H1 (cell line): Measurements from ENCODE around the gene PRKD1. TPM values are rescaled to one million over a fixed set of nuclear protein-coding genes. Genes with fewer than 3 reads are reported as not detected.

ENCODE experiments used
- CTCF ChIA-PET: fragments of 300-600 bp; sonication (Branson Sonifier 250); formaldehyde crosslinking; loops from one replicate; lab custom pipeline; 2021; ENCODE audit not compliant: partially characterized antibody; lab: Charles Lee
- POLR2A ChIA-PET: fragments of 300-600 bp; sonication (Branson Sonifier 250); formaldehyde crosslinking; loops from one replicate; lab custom pipeline; 2021; ENCODE audit warnings: inconsistent platforms; ENCODE audit not compliant: partially characterized antibody; lab: Charles Lee
- DNase-seq, 2 experiments: peaks; one replicate each; pipeline versions ENCODE4 v3.0.0 to v3.0.0-alpha.2; 2010 to 2022; ENCODE audit warnings: low spot score in 2 of 2, low read depth in 1 of 2, mixed read lengths in 1 of 2
- FAIRE-seq: peaks from 2 replicates; lab custom pipeline; 2011; peaks lifted over from hg19 to GRCh38; lab: Jason Lieb, UNC
- H2AFZ ChIP-seq: 2 replicates; pipeline ENCODE4 v1.8.1; 2012; ENCODE audit warnings: low read length, inconsistent platforms
- H2AK5ac ChIP-seq: 2 replicates; pipeline ENCODE4 v1.6.1; 2013; ENCODE audit warnings: low read depth, low read length
- H2BK120ac ChIP-seq: replicated peaks from 2 replicates; pipeline ENCODE3; 2013; ENCODE audit warnings: low read depth, low read length, inconsistent platforms
- H2BK12ac ChIP-seq: 2 replicates; pipeline ENCODE4 v1.6.1; 2013; ENCODE audit warnings: low read depth, low read length
- H2BK15ac ChIP-seq: 2 replicates; pipeline ENCODE4 v1.6.1; 2013; ENCODE audit warnings: low read length
- H2BK20ac ChIP-seq: 2 replicates; pipeline ENCODE4 v1.6.1; 2013; ENCODE audit warnings: low read length
- H2BK5ac ChIP-seq: 2 replicates; pipeline ENCODE4 v1.6.1; 2013; ENCODE audit warnings: low read depth, low read length
- H3K14ac ChIP-seq: 2 replicates; pipeline ENCODE4 v1.6.1; 2013; ENCODE audit warnings: inconsistent platforms; ENCODE audit not compliant: insufficient read length
- H3K18ac ChIP-seq: 2 replicates; pipeline ENCODE4 v1.6.1; 2013; ENCODE audit warnings: low read length; ENCODE audit errors: extremely low read depth
- H3K23ac ChIP-seq: 2 replicates; pipeline ENCODE4 v1.6.1; 2013; ENCODE audit warnings: inconsistent platforms; ENCODE audit not compliant: insufficient read length
- H3K23me2 ChIP-seq: 2 replicates; pipeline ENCODE4 v1.6.1; 2013; ENCODE audit warnings: low read depth, low read length
- H3K27ac ChIP-seq: 2 replicates; pipeline ENCODE4 v1.6.1; 2011; ENCODE audit warnings: low read depth, low read length, inconsistent platforms
- H3K27me3 ChIP-seq, 4 experiments: replicated peaks in 1 of 4; 1 replicate in 1 of 4; 2 replicates in 3 of 4; pipeline versions ENCODE4 v1.6.1 to v1.8.1; 2011 to 2013; ENCODE audit warnings: low read length in 3 of 4, mild to moderate bottlenecking in 3 of 4, inconsistent platforms in 2 of 4, mixed read lengths in 2 of 4, moderate library complexity in 1 of 4; ENCODE audit not compliant: control insufficient read depth in 3 of 4, insufficient read depth in 3 of 4; ENCODE audit errors: extremely low read depth in 1 of 4
- H3K36me3 ChIP-seq, 4 experiments: 2 replicates each; pipeline versions ENCODE4 v1.6.1 to v1.8.1; 2011 to 2013; ENCODE audit warnings: mild to moderate bottlenecking in 4 of 4, low read length in 3 of 4, moderate library complexity in 2 of 4, control low read depth in 1 of 4, inconsistent platforms in 1 of 4; ENCODE audit not compliant: insufficient read depth in 4 of 4, control insufficient read depth in 2 of 4
- H3K4ac ChIP-seq: replicated peaks from 2 replicates; pipeline ENCODE3; 2013; ENCODE audit warnings: low read length, low read depth, mixed read lengths, inconsistent platforms; ENCODE audit not compliant: insufficient read length
- H3K4me1 ChIP-seq, 4 experiments: replicated peaks in 1 of 4; 1 replicate in 1 of 4; 2 replicates in 3 of 4; pipeline versions ENCODE4 v1.6.1 to v1.8.1; 2011 to 2013; ENCODE audit warnings: low read length in 3 of 4, inconsistent platforms in 2 of 4, mixed read lengths in 1 of 4; ENCODE audit not compliant: insufficient read depth in 4 of 4, control insufficient read depth in 3 of 4
- H3K4me2 ChIP-seq, 2 experiments: 2 replicates each; pipeline versions ENCODE4 v1.6.1 to v1.8.1; 2011 to 2013; ENCODE audit warnings: low read depth in 2 of 2, low read length in 2 of 2, control low read depth in 1 of 2, inconsistent platforms in 1 of 2, mild to moderate bottlenecking in 1 of 2; ENCODE audit not compliant: insufficient read depth in 1 of 2
- H3K4me3 ChIP-seq, 4 experiments: fragments of 200-600, 300-600 bp in 1 of 4; sonication (generic), shearing (Covaris generic), sonication (Bioruptor Twin) in 1 of 4; 2 replicates each; pipeline versions ENCODE4 v1.5.1 to v1.8.1; 2011 to 2016; ENCODE audit warnings: low read length in 4 of 4, low read depth in 3 of 4, control low read depth in 2 of 4, inconsistent platforms in 2 of 4, mild to moderate bottlenecking in 2 of 4, mixed read lengths in 1 of 4, moderate library complexity in 1 of 4; ENCODE audit not compliant: insufficient read depth in 2 of 4; ENCODE audit errors: extremely low read depth in 1 of 4
- H3K56ac ChIP-seq: replicated peaks from 2 replicates; pipeline ENCODE3; 2013; ENCODE audit warnings: low read depth, mild to moderate bottlenecking, mixed read lengths, low read length, inconsistent platforms; ENCODE audit not compliant: insufficient read length
- H3K79me1 ChIP-seq: 2 replicates; pipeline ENCODE4 v1.6.1; 2013; ENCODE audit warnings: low read depth, low read length, control low read depth
- H3K79me2 ChIP-seq, 2 experiments: 2 replicates each; pipeline versions ENCODE4 v1.6.1 to v1.8.1; 2012 to 2013; ENCODE audit warnings: low read length in 2 of 2, mild to moderate bottlenecking in 2 of 2, inconsistent platforms in 1 of 2; ENCODE audit not compliant: insufficient read depth in 2 of 2, control insufficient read depth in 1 of 2
- H3K9ac ChIP-seq, 4 experiments: replicated peaks in 1 of 4; 1 replicate in 1 of 4; 2 replicates in 3 of 4; pipeline versions ENCODE4 v1.6.1 to v1.8.1; 2011 to 2013; ENCODE audit warnings: low read depth in 3 of 4, low read length in 3 of 4, control low read depth in 2 of 4, mild to moderate bottlenecking in 2 of 4, moderate library complexity in 2 of 4, inconsistent platforms in 1 of 4; ENCODE audit errors: extremely low read depth in 1 of 4
- H3K9me3 ChIP-seq, 2 experiments: 2 replicates each; pipeline versions ENCODE4 v1.6.1 to v1.8.1; 2012 to 2013; ENCODE audit warnings: mild to moderate bottlenecking in 2 of 2, moderate library complexity in 2 of 2, control low read depth in 1 of 2, inconsistent platforms in 1 of 2, low read depth in 1 of 2, low read length in 1 of 2, mixed read lengths in 1 of 2; ENCODE audit not compliant: insufficient read depth in 2 of 2
- H4K20me1 ChIP-seq, 2 experiments: replicated peaks in 1 of 2; 2 replicates each; pipeline versions ENCODE3 to v1.8.1; 2011 to 2013; ENCODE audit warnings: inconsistent platforms in 2 of 2, low read length in 2 of 2, mild to moderate bottlenecking in 1 of 2; ENCODE audit not compliant: insufficient read depth in 2 of 2, control insufficient read depth in 1 of 2
- H4K5ac ChIP-seq: 2 replicates; pipeline ENCODE4 v1.6.1; 2013; ENCODE audit warnings: low read length, low read depth, mixed read lengths, inconsistent platforms; ENCODE audit not compliant: insufficient read length
- H4K8ac ChIP-seq: 2 replicates; pipeline ENCODE4 v1.8.0; 2013; ENCODE audit warnings: mild to moderate bottlenecking, moderate library complexity, low read length, inconsistent platforms; ENCODE audit not compliant: insufficient read depth; ENCODE audit errors: extremely low read depth
- H4K91ac ChIP-seq: replicated peaks from 2 replicates; pipeline ENCODE3; 2013; ENCODE audit warnings: low read length, mixed read lengths, inconsistent platforms; ENCODE audit not compliant: insufficient read length
- EGR1 ChIP-seq: IDR thresholded peaks from 2 replicates; pipeline ENCODE4 v1.6.1; 2011; ENCODE audit warnings: low read depth, low read length, borderline replicate concordance
- GABPA ChIP-seq: IDR thresholded peaks from 2 replicates; pipeline ENCODE4 v1.6.1; 2011; ENCODE audit warnings: mild to moderate bottlenecking, low read length, moderate library complexity, borderline replicate concordance; ENCODE audit not compliant: insufficient read depth
- SUZ12 ChIP-seq: fragments of 200-600 bp; sonication (generic); IDR thresholded peaks from 2 replicates; pipeline ENCODE4 v1.6.1; 2012; ENCODE audit warnings: mild to moderate bottlenecking, inconsistent platforms, low read length, moderate library complexity, mixed read lengths
- WGBS, 2 experiments: shearing (Covaris generic) in 1 of 2; methylation state at CpG; one replicate each; pipeline versions ENCODE4 v1.1.6 to v1.1.7; 2013 to 2015; ENCODE audit warnings: low lambda C conversion rate in 2 of 2, mixed read lengths in 2 of 2, inconsistent platforms in 1 of 2, low coverage in 1 of 2, missing lambda C conversion rate in 1 of 2; ENCODE audit not compliant: insufficient replicate concordance in 2 of 2, insufficient coverage in 1 of 2, insufficient read length in 1 of 2; ENCODE audit errors: extremely low coverage in 1 of 2, missing lambda C conversion rate in 1 of 2; 5-methylcytosine and 5-hydroxymethylcytosine counted together
- polyA plus RNA-seq, 7 experiments: library from polyadenylated mRNA; depleted of rRNA in 3 of 7; stranded (reverse) in 5 of 7; unstranded in 2 of 7; fragments of >200 nt in 5 of 7; fragments of 200-250 nt in 2 of 7; gene quantifications; 1 replicate in 5 of 7; 2 replicates in 1 of 7; 4 replicates in 1 of 7; pipeline versions ENCODE4 v1.2.1 to v1.2.3, GENCODE V29; 2011 to 2013; ENCODE audit warnings: missing spikeins in 2 of 7, mixed read lengths in 2 of 7
- total RNA-seq: library from RNA; stranded (reverse); fragmentation: NEBNext Ultra II Directional; extraction: Animal tissue kit (Norgen Biotek cat#: 25700); gene quantifications from 2 replicates; pipeline ENCODE4 v1.2.1, GENCODE V29; 2021

Gene PRKD1
- total and polyA plus RNA-seq, 2 of the 8 experiments (the other 6 are each of a cell fraction or from before 2014, with no cell fraction given): 3.6 to 6.8 TPM

- H4K91ac ChIP-seq: no peak overlapping the region
- TF ChIP-seq EGR1 (no peak), GABPA (no peak), SUZ12 (no peak)
- H3K4me3 ChIP-seq: no peak overlapping the region
- H3K79me1 ChIP-seq: no peaks in the 10 kb centered on the region
- H3K27me3 ChIP-seq: no peaks in the 10 kb centered on the region
- H3K56ac ChIP-seq: no peak overlapping the region
- H3K9ac ChIP-seq: no peak overlapping the region
- H3K36me3 ChIP-seq: no peaks in the 10 kb centered on the region
- no peak overlapping the region for H2AK5ac ChIP-seq
- H3K4me2 ChIP-seq: no peak overlapping the region
- no peaks in the 10 kb centered on the region; a peak in 1 of 7 replicates for H3K4me1 ChIP-seq
- no peak overlapping the region for H2BK120ac ChIP-seq
- CTCF ChIA-PET: no interaction called here
- no peak overlapping the region for H3K27ac ChIP-seq
- WGBS, 2 experiments: 90% methylated on average over 2 of the region's 2 CpGs; no CpG with 5 or more reads in 1 of the 2 experiments
- no peaks in the 10 kb centered on the region for H3K9me3 ChIP-seq
- H2AFZ ChIP-seq: no peak overlapping the region
- POLR2A ChIA-PET: no interaction called here
- no peaks in the 10 kb centered on the region for H4K20me1 ChIP-seq
- DNase-seq (no peak), FAIRE-seq (no peak)
- H3K4ac ChIP-seq: no peak overlapping the region
- H2BK5ac ChIP-seq: no peak overlapping the region
- no peaks in the 10 kb centered on the region for H3K79me2 ChIP-seq
- H4K8ac ChIP-seq: no peak overlapping the region
- H2BK12ac ChIP-seq: no peak overlapping the region
- H2BK20ac ChIP-seq: no peak overlapping the region
- no peak overlapping the region for H3K14ac ChIP-seq
- H2BK15ac ChIP-seq: no peak overlapping the region
- no peak overlapping the region for H3K18ac ChIP-seq
- no peak overlapping the region for H3K23ac ChIP-seq
- no peak overlapping the region for H4K5ac ChIP-seq
- H3K23me2 ChIP-seq: no peaks in the 10 kb centered on the region
These were observed 318.8 kb downstream of the PRKD1 start for GRCh38 chr14:29608861-29609260.
